ENCODE measurements around the gene OR4K2.

GRCh38 chr14:19917955-19918518 lies 43.1 kb downstream of the OR4K2 start:
- no peak for TF ChIP-seq CTCF (IDR thresholded peaks at IDR 0.05)
- no peak for TF ChIP-seq POLR2A (IDR thresholded peaks at IDR 0.05)

Measured in heart left ventricle (tissue), 13 donors.